Endothelial cell of umbilical vein (primary cell): Measurements from ENCODE around the gene DGUOK. TPM values are rescaled to one million over a fixed set of nuclear protein-coding genes. Genes with fewer than 3 reads are reported as not detected.

ENCODE experiments used
- BruUV-seq: library from RNA; stranded (reverse); fragments of 400-500 nt; replicated peaks from 2 replicates; lab custom pipeline; 2021; lab: Mats Ljungman, UMichigan
- CTCF ChIA-PET: fragments of 300-600, 350-600 bp; sonication (Branson Sonifier 250); formaldehyde crosslinking; loops from one replicate; lab custom pipeline; 2021; ENCODE audit warnings: antibody characterized with exemption, inconsistent platforms; lab: Charles Lee
- POLR2A ChIA-PET: fragments of 300-600, 350-600 bp; sonication (Branson Sonifier 250); formaldehyde crosslinking; loops from one replicate; lab custom pipeline; 2021; ENCODE audit warnings: antibody characterized with exemption, inconsistent platforms; lab: Charles Lee
- DNase-seq: peaks from one replicate; pipeline ENCODE4 v3.0.0-alpha.2; 2011; ENCODE audit warnings: low read depth, low spot score
- FAIRE-seq: peaks from 2 replicates; lab custom pipeline; 2011; peaks lifted over from hg19 to GRCh38; lab: Jason Lieb, UNC
- H2AFZ ChIP-seq: 2 replicates; pipeline ENCODE4 v1.6.0; 2012; ENCODE audit warnings: low read depth, low read length, control low read depth, inconsistent platforms
- H3K27ac ChIP-seq: 2 replicates; pipeline ENCODE4 v1.5.1; 2011; ENCODE audit warnings: low read depth, mild to moderate bottlenecking, control low read depth, low read length, moderate library complexity; ENCODE audit not compliant: insufficient read depth
- H3K27me3 ChIP-seq, 2 experiments: 2 replicates each; pipeline versions ENCODE4 v1.6.0 to v1.6.1; 2011; ENCODE audit warnings: low read length in 2 of 2, mixed read lengths in 1 of 2; ENCODE audit not compliant: control insufficient read depth in 2 of 2, insufficient read depth in 2 of 2
- H3K36me3 ChIP-seq, 2 experiments: 2 replicates in 1 of 2; 3 replicates in 1 of 2; pipeline ENCODE4 v1.5.1; 2011; ENCODE audit warnings: low read length in 2 of 2, mild to moderate bottlenecking in 1 of 2, moderate library complexity in 1 of 2; ENCODE audit not compliant: control insufficient read depth in 2 of 2, insufficient read depth in 2 of 2; ENCODE audit errors: extremely low read depth in 1 of 2
- H3K4me1 ChIP-seq: 3 replicates; pipeline ENCODE4 v1.5.1; 2011; ENCODE audit warnings: mild to moderate bottlenecking, low read length; ENCODE audit not compliant: control insufficient read depth, insufficient read depth; ENCODE audit errors: extremely low read depth
- H3K4me2 ChIP-seq: 2 replicates; pipeline ENCODE4 v1.6.1; 2011; ENCODE audit warnings: low read length, control low read depth, mixed read lengths; ENCODE audit not compliant: insufficient read depth
- H3K4me3 ChIP-seq, 3 experiments: fragments of 200-600 bp in 1 of 3; sonication (generic), shearing (Covaris generic) in 1 of 3; replicated peaks in 1 of 3; 2 replicates each; pipeline ENCODE4 v1.5.1; 2011 to 2016; ENCODE audit warnings: control low read depth in 3 of 3, low read length in 3 of 3, mild to moderate bottlenecking in 2 of 3, inconsistent platforms in 1 of 3, low read depth in 1 of 3, moderate library complexity in 1 of 3; ENCODE audit not compliant: insufficient read depth in 1 of 3
- H3K79me2 ChIP-seq: 2 replicates; pipeline ENCODE4 v1.6.0; 2012; ENCODE audit warnings: low read length, inconsistent platforms; ENCODE audit not compliant: control insufficient read depth, insufficient read depth
- H3K9ac ChIP-seq: replicated peaks from 2 replicates; pipeline ENCODE3; 2011; ENCODE audit warnings: low read length, control low read depth; ENCODE audit not compliant: insufficient read depth; ENCODE audit errors: extremely low read depth
- H3K9me1 ChIP-seq: replicated peaks from 3 replicates; pipeline ENCODE4 v1.6.0; 2011; ENCODE audit warnings: mild to moderate bottlenecking, low read length; ENCODE audit not compliant: control insufficient read depth, insufficient read depth; ENCODE audit errors: extremely low read depth
- H3K9me3 ChIP-seq: replicated peaks from 2 replicates; pipeline ENCODE4 v1.5.1; 2012; ENCODE audit warnings: low read length, inconsistent platforms; ENCODE audit not compliant: control insufficient read depth, insufficient read depth
- H4K20me1 ChIP-seq: replicated peaks from 2 replicates; pipeline ENCODE3; 2011; ENCODE audit warnings: mild to moderate bottlenecking, low read length; ENCODE audit not compliant: control insufficient read depth, insufficient read depth; ENCODE audit errors: extremely low read depth
- EZH2 ChIP-seq: IDR thresholded peaks from 2 replicates; pipeline ENCODE4 v1.6.1; 2012; ENCODE audit warnings: borderline replicate concordance, low read depth, mild to moderate bottlenecking, moderate library complexity, low read length, inconsistent platforms; ENCODE audit not compliant: severe bottlenecking
- FOS ChIP-seq: IDR thresholded peaks from 2 replicates; pipeline ENCODE4 v1.6.1; 2011; ENCODE audit warnings: mild to moderate bottlenecking, low read length, moderate library complexity, borderline replicate concordance; ENCODE audit not compliant: insufficient read depth
- GATA2 ChIP-seq: IDR thresholded peaks from 2 replicates; pipeline ENCODE4 v1.7.0; 2011; ENCODE audit warnings: low read depth, mild to moderate bottlenecking, moderate library complexity, mixed read lengths, low read length; ENCODE audit not compliant: insufficient read length, insufficient read depth
- JUN ChIP-seq: IDR thresholded peaks from 2 replicates; pipeline ENCODE4 v1.6.1; 2011; ENCODE audit warnings: borderline replicate concordance, low read depth; ENCODE audit not compliant: insufficient read length, insufficient read depth
- MAX ChIP-seq: IDR thresholded peaks from 2 replicates; pipeline ENCODE4 v1.6.1; 2011; ENCODE audit not compliant: insufficient read depth, insufficient read length
- MYC ChIP-seq: IDR thresholded peaks from one replicate; pipeline ENCODE4 v1.6.1; 2011; ENCODE audit warnings: mild to moderate bottlenecking, low read depth, low read length
- POLR2A ChIP-seq: IDR thresholded peaks from 2 replicates; pipeline ENCODE4 v1.6.1; 2012; ENCODE audit warnings: low read depth, mild to moderate bottlenecking, control low read depth, low read length
- POLR2AphosphoS5 ChIP-seq: IDR thresholded peaks from 2 replicates; pipeline ENCODE4 v1.6.1; 2012; ENCODE audit warnings: low read depth, mild to moderate bottlenecking, control low read depth, low read length, moderate library complexity; ENCODE audit not compliant: insufficient read depth
- dilution Hi-C: fragments of 300-500 bp; cut with MboI; formaldehyde crosslinking; loops from one replicate; pipeline ENCODE4 v1.15.0; 2019; ENCODE audit warnings: low sequenced_read_pairs; ENCODE audit not compliant: extremely low pct_ligation_motif_present
- intact Hi-C: fragments of 100-400 bp; cut with micrococcal nuclease; formaldehyde crosslinking; loops from one replicate; pipeline ENCODE4 v1.10.0; 2022
- polyA plus RNA-seq, 4 experiments: library from polyadenylated mRNA; depleted of rRNA in 3 of 4; stranded (reverse) in 3 of 4; unstranded in 1 of 4; fragments of >200 nt; gene quantifications; 2 replicates each; pipeline versions ENCODE4 v1.2.1 to v1.2.3, GENCODE V29; 2011 to 2012; ENCODE audit warnings: missing spikeins in 1 of 4
- total RNA-seq: library from RNA; stranded (reverse); gene quantifications from 2 replicates; pipeline ENCODE4 v1.2.3, GENCODE V29; 2021
- TF ChIP-seq, protein P1 (sequence below), 2 donors: IDR thresholded peaks; 1 replicate in 1 of 2; 2 replicates in 1 of 2; pipeline ENCODE4 v1.5.1; 2011; ENCODE audit warnings: low read length in 2 of 2, mild to moderate bottlenecking in 2 of 2, moderate library complexity in 2 of 2, control low read depth in 1 of 2, inconsistent platforms in 1 of 2, low read depth in 1 of 2; ENCODE audit not compliant: insufficient read depth in 1 of 2; ENCODE audit errors: extremely low read depth in 1 of 2

The DGUOK gene
- total and polyA plus RNA-seq, 2 donors (not counting 3 experiments of a cell fraction or from before 2014, with no cell fraction given), result 51.8 to 77.5 TPM

GRCh38 chr2:73910873-73911547 is 15.7 kb upstream of the DGUOK start:
- POLR2A ChIA-PET, result interaction anchor here (0.7 kb wide), 1 partner anchor 100 kb away, joined by 10 read pairs; no protein-coding TSS in a partner anchor
- DNase-seq (no peak), FAIRE-seq (no peak)
- no peak overlapping the region for H3K9ac ChIP-seq
- no peak overlapping the region for H3K4me3 ChIP-seq
- BruUV-seq, result no TSS peak
- no peaks in the 10 kb centered on the region for H4K20me1 ChIP-seq
- peaks cover 0 to 3% of the 10 kb centered on the region in 2 experiments for H3K27me3 ChIP-seq
- no peak overlapping the region for H3K27ac ChIP-seq
- H3K36me3 ChIP-seq, result no peaks in the 10 kb centered on the region
- TF ChIP-seq EZH2 (no peak), MYC (no peak), FOS (no peak), JUN (no peak)
- H2AFZ ChIP-seq, result no peak overlapping the region
- no peaks in the 10 kb centered on the region for H3K79me2 ChIP-seq
- H3K9me1 ChIP-seq, result no peaks in the 10 kb centered on the region
- H3K4me1 ChIP-seq, result no peaks in the 10 kb centered on the region
- CTCF ChIA-PET, result interaction anchor here (1.0 to 2.5 kb wide), 4 partner anchors 10 to 84 kb away, joined by 3 to 9 read pairs (median 3); partner anchors contain the start of gene STAMBP
- intact Hi-C loops, result no loop called here
- no peak overlapping the region for H3K4me2 ChIP-seq
- no peaks in the 10 kb centered on the region for H3K9me3 ChIP-seq
- dilution Hi-C loops, result no loop called here

GRCh38 chr2:73911548-73912208 is 15.0 kb upstream of the DGUOK start:
- H3K4me2 ChIP-seq, result no peak overlapping the region
- no peaks in the 10 kb centered on the region for H3K9me1 ChIP-seq
- dilution Hi-C loops (no loop called here), intact Hi-C loops (no loop called here)
- H4K20me1 ChIP-seq, result no peaks in the 10 kb centered on the region
- TF ChIP-seq JUN, result no peak
- TF ChIP-seq, protein P1, sequence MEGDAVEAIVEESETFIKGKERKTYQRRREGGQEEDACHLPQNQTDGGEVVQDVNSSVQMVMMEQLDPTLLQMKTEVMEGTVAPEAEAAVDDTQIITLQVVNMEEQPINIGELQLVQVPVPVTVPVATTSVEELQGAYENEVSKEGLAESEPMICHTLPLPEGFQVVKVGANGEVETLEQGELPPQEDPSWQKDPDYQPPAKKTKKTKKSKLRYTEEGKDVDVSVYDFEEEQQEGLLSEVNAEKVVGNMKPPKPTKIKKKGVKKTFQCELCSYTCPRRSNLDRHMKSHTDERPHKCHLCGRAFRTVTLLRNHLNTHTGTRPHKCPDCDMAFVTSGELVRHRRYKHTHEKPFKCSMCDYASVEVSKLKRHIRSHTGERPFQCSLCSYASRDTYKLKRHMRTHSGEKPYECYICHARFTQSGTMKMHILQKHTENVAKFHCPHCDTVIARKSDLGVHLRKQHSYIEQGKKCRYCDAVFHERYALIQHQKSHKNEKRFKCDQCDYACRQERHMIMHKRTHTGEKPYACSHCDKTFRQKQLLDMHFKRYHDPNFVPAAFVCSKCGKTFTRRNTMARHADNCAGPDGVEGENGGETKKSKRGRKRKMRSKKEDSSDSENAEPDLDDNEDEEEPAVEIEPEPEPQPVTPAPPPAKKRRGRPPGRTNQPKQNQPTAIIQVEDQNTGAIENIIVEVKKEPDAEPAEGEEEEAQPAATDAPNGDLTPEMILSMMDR (IDR thresholded peaks at IDR 0.05; ENCODE audit: extremely low read depth in 1 of 2, insufficient read depth in 1 of 2, low read depth in 1 of 2, low read length in 2 of 2), result no peak
- TF ChIP-seq MAX, result no peak
- TF ChIP-seq EZH2, result no peak
- TF ChIP-seq MYC, result no peak
- TF ChIP-seq POLR2AphosphoS5, result no peak
- no peak for TF ChIP-seq GATA2
- TF ChIP-seq FOS, result no peak
- TF ChIP-seq POLR2A, result no peak
- H2AFZ ChIP-seq, result no peak overlapping the region
- no peak overlapping the region for H3K9ac ChIP-seq
- no peaks in the 10 kb centered on the region for H3K4me1 ChIP-seq
- DNase-seq (no peak), FAIRE-seq (no peak)
- H3K4me3 ChIP-seq, result no peak overlapping the region
- H3K9me3 ChIP-seq, result no peaks in the 10 kb centered on the region
- H3K36me3 ChIP-seq, result no peaks in the 10 kb centered on the region
- H3K27me3 ChIP-seq, result peaks cover 0 to 3% of the 10 kb centered on the region in 2 experiments
- BruUV-seq, result no TSS peak
- no peaks in the 10 kb centered on the region for H3K79me2 ChIP-seq
- no peak overlapping the region for H3K27ac ChIP-seq
- POLR2A ChIA-PET, result no interaction called here
- CTCF ChIA-PET, result interaction anchor here (0.5 to 2.5 kb wide), 4 partner anchors 9 to 209 kb away, joined by 3 to 9 read pairs (median 3); partner anchors contain the start of gene STAMBP
